NT2/D1 (cell line): ENCODE data around the gene CALHM3.

Experiments used
- SUZ12 ChIP-seq: IDR thresholded peaks from 2 replicates; pipeline ENCODE4 v1.6.1; 2011; ENCODE audit not compliant: insufficient read length, insufficient read depth; ENCODE audit errors: extremely low read depth
- YY1 ChIP-seq: IDR thresholded peaks from 2 replicates; pipeline ENCODE4 v1.6.1; 2011; ENCODE audit not compliant: insufficient read length, insufficient read depth
- ZNF274 ChIP-seq: IDR thresholded peaks from 2 replicates; pipeline ENCODE4 v1.6.1; 2011; ENCODE audit warnings: mild to moderate bottlenecking, low read depth, low read length

GRCh38 chr10:103497161-103497915 is 18.3 kb upstream of the CALHM3 start:
- TF ChIP-seq YY1 (no peak), ZNF274 (no peak), SUZ12 (no peak)
